HL-60/S4 (cell line): ENCODE results near the gene LRRC57.

Source experiments
- in situ Hi-C: fragments of 300-500 bp; cut with MboI; formaldehyde crosslinking; loops from 2 replicates; pipeline ENCODE4 v1.14.3; 2022; ENCODE audit warnings: low sequenced_read_pairs

Gene LRRC57

DNA sequence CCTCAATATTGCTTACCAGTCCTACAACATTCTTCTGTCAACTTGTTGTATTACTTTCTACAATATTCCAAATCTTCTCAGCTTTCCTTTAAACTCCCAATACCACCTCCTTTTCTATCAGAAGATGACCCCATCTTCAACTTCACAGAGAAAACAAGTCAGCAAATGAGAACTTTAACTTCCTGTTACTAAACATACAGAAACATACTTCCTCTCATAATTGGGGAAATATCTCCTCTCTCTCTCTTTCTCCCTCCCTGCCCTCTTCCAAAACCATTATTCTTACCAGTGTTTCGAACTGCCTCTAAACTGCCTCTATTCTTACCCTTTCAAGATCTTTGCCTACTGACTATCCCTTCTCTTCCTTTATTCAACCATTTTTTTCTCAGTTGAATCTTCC lies 54.9 kb downstream of the LRRC57 start:
- in situ Hi-C loops: no loop called here

DNA sequence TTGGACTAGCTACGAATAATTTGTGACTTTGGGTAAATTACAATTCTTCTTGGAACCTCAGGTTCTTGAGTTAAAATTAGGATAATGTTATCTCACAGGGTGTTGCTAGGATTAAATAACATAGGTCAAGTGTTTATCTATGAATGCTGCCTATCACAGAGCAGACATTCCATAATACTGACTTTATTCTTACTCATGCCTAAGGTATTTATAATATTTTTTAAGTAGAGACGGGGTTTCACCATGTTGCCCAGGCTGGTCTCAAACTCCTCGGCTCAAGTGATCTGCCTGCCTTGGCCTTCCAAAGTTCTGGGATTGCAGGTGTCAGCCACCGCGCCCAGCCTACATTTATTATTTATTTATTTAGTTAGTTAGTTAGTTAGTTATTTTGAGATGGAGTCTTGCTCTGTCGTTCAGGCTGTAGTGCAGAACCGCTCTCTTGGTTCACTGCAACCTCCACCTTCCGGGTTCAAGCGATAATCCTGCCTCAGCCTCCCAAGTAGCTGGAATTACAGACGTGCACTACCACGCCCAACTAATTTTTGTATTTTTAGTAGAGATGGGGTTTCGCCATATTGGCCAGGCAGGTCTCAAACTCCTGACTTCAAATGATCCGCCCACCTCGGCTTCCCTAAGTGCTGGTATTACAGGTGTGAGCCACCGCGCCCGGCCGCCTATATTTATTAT lies 56.9 kb downstream of the LRRC57 start:
- in situ Hi-C loops: no loop called here

GRCh38 chr15:42490671-42491538 lies 57.7 kb downstream of the LRRC57 start, which contains the start of gene ZNF106:
Gene ZNF106 (minus strand): TSS chr15:42491141. CDS start chr15:42472289, 18,852 bp downstream.
- in situ Hi-C loops: no loop called here

DNA sequence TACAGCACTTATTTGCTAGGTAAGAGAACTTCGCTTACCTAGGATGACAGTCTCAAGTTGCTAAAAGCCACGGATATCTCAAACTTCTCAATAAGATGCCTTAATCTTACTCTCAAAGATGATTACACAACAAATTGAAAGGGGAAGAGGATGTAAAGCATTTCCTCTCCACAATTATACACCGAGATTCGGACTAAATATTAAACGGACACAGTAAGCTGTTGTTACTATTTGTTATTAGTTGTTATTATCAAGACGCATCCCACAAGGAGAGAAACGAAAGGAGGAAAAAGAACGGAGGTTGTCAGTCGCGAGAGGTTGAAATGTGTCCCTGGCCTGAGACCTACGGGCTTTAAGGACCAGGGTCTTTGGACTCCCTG lies 58.3 kb downstream of the LRRC57 start:
- in situ Hi-C loops: no loop called here
